ENCODE measurements around the gene UTP25.

Gene UTP25

GRCh38 chr1:209829716-209830115 lies 1.9 kb downstream of the UTP25 start:
- TF ChIP-seq CTCF (conservative IDR thresholded peaks at IDR 0.05) = no peak
- H3K27ac ChIP-seq = no peak overlapping the region

- no peak overlapping the region for H3K27ac ChIP-seq
- no peak for TF ChIP-seq CTCF (conservative IDR thresholded peaks at IDR 0.05)
These were observed 3.0 kb downstream of the UTP25 start for GRCh38 chr1:209830722-209831121.

DNA sequence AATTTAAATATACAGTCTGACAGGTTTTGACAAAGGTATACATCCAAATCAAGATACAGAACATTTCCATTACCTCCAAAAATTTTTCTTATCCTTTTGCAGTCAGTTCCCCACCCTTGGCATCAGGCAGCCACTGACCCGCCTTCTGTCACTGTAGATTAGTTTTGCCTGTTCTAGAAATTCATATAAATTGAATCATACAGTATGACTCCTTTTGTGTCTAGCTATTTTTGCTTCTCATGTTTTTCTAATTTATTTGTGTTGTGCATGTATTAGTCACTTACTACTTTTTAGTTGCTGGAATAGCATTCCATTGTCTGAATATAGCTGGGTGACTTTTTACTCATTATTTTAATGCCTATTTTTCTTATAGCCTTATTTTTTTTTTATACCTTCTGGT lies 3.8 kb downstream of the UTP25 start:
- no peak overlapping the region for H3K27ac ChIP-seq

DNA sequence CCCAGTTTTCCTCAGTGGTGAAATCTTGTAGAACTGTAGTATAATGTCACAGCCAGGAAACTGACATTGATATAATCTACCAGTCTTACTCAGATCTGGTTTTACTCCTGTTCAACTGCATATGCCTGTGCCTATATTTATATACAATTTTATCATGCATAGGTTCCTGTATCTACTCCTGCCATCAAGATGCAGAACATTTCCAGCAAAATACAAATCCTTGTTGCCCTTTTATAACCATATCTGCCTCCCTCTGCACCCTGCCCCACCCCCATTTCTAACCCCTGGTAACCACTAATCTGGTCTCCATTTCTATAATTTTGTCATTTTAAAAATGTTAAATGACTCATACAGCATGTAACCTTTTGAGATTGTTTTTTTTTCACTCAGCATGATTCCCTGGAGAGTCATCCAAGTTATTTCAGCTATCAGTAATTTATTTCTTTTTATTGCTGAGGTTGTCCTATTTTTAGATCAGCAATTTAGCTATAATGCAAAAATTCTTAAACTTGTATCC lies 8.1 kb downstream of the UTP25 start:
- TF ChIP-seq CTCF (conservative IDR thresholded peaks at IDR 0.05) = no peak

More for the DNA sequence above, 3.8 kb downstream of the UTP25 start:
- no peak for TF ChIP-seq CTCF (conservative IDR thresholded peaks at IDR 0.05)

DNA sequence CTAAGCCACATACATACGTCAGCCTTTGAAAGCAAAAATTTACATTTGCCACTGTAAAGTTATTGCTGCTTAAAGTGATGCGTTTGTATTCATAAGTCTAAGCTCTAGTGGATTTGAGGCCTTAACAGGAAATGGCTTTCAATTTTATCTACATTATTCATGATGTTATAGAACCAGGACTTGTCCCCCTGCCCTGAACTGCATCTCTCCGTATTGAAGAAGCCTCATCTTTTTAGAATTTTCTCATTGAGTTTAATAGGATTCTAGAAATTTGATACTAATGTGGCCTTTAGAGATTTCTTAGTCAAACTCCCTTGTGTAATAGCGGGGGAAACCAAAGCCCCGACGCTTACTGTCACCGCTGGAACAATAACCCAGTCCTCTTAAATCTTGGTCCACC lies 9.9 kb downstream of the UTP25 start:
- no peak overlapping the region for H3K27ac ChIP-seq
- no peak for TF ChIP-seq CTCF (conservative IDR thresholded peaks at IDR 0.05)

More for the DNA sequence above, 8.1 kb downstream of the UTP25 start:
- H3K27ac ChIP-seq = no peak overlapping the region

DNA sequence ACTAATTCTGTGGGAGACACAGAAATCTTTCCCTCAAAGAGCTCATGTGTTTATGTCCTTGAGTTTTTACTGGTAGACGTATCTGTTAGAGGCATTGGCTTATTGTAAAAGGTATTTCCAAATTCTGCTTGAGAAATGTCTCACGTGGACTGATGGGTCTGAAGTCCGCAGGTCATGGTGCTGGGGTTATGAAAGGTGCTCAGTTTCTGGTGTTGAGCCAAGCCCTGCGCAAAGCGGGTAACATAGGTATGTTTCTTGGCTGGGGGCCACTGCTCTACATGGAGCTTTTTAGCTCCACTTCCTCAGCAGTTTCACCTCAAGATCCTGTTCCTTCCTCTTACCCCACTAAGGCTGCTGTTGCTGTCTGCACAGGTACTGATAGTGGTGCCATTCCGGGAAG lies 10.8 kb downstream of the UTP25 start:
- H3K27ac ChIP-seq = no peak overlapping the region
- TF ChIP-seq CTCF (conservative IDR thresholded peaks at IDR 0.05) = no peak

- no peak for TF ChIP-seq CTCF (conservative IDR thresholded peaks at IDR 0.05)
- no peak overlapping the region for H3K27ac ChIP-seq
These were observed 12.2 kb downstream of the UTP25 start for GRCh38 chr1:209839875-209840546.

Measured in VCaP (cell line).